HEK293T (cell line): ENCODE results near the gene HLA-DRB1.

ENCODE experiments used
- FOXA1 ChIP-seq: fragments of 450-650 bp; IDR thresholded peaks from 2 replicates; pipeline ENCODE4 v1.6.1; 2016; ENCODE audit warnings: mild to moderate bottlenecking
- FOXK2 ChIP-seq: fragments of 450-650 bp; IDR thresholded peaks from 2 replicates; pipeline ENCODE4 v1.6.1; 2016; ENCODE audit warnings: mild to moderate bottlenecking
- HDGF ChIP-seq: fragments of 450-650 bp; IDR thresholded peaks from 2 replicates; pipeline ENCODE4 v1.6.1; 2017; ENCODE audit warnings: antibody characterized with exemption, borderline replicate concordance
- LEF1 ChIP-seq: fragments of 450-650 bp; IDR thresholded peaks from 2 replicates; pipeline ENCODE4 v1.6.1; 2017; ENCODE audit warnings: mild to moderate bottlenecking, borderline replicate concordance
- SUZ12 ChIP-seq: fragments of 450-650 bp; IDR thresholded peaks from 2 replicates; pipeline ENCODE4 v1.6.1; 2016; ENCODE audit warnings: mild to moderate bottlenecking
- TF ChIP-seq, protein P1 (sequence below): fragments of 450-650 bp; IDR thresholded peaks from 2 replicates; pipeline ENCODE4 v1.6.1; 2016

DNA sequence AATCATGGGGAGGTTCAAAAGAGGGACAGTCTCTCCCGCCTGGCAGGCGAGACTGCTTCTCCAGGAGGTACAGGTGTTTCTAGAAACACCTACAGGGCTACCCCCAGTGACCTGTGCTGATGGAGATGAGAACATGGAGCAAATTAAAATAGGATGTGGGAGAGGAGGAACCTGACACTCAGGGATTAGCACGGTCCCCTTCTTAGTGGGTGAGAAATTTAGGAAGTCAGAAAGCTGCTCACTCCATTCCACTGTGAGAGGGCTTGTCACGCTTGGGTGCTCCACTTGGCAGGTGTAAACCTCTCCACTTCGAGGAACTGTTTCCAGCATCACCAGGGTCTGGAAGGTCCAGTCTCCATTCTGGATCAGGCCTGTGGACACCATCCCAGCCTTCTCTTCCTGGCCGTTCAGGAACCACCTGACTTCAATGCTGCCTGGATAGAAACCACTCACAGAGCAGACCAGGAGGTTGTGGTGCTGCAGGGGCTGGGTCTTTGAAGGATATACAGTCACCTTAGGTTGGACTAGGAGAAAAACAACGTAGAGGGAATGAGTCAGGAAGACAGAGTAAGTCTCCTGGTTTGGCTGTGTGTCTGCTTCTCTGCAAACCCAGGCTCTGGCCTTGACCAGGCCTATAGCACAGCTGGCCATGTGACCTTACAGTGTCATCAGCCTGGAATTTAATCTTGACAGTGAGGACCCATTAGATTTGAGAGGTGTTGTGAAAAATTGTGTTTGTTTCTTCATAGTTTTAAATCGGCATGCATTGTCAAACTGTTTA lies 8.1 kb downstream of the HLA-DRB1 start:
- TF ChIP-seq LEF1 (no peak), HDGF (no peak), FOXK2 (no peak), SUZ12 (no peak), FOXA1 (no peak)
- TF ChIP-seq, protein P1, sequence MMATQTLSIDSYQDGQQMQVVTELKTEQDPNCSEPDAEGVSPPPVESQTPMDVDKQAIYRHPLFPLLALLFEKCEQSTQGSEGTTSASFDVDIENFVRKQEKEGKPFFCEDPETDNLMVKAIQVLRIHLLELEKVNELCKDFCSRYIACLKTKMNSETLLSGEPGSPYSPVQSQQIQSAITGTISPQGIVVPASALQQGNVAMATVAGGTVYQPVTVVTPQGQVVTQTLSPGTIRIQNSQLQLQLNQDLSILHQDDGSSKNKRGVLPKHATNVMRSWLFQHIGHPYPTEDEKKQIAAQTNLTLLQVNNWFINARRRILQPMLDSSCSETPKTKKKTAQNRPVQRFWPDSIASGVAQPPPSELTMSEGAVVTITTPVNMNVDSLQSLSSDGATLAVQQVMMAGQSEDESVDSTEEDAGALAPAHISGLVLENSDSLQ, result no peak
